ENCODE measurements around the gene COL9A3. TPM values are rescaled to one million over a fixed set of nuclear protein-coding genes. Genes with fewer than 3 reads are reported as not detected.

COL9A3 gene
- 0.33 to 0.73 TPM (median 0.55 TPM) in 5 replicates for total RNA-seq (2022; extraction: Qiagen RNA extraction; ENCODE audit: low read depth)

GRCh38 chr20:62816884-62817873 lies at the start of gene COL9A3:
Gene COL9A3, plus strand, starts transcription at chr20:62817050. Its CDS starts 15 bp downstream, at chr20:62817065.

GRCh38 chr20:62804627-62805154 lies 12.2 kb upstream of the COL9A3 start, which contains the start of gene OGFR:
Gene OGFR, plus strand, starts transcription at chr20:62804835. Its CDS starts 25 bp downstream, at chr20:62804860.

GRCh38 chr20:62861726-62862336 lies 45.0 kb downstream of the COL9A3 start, which contains the start of gene TCFL5:
Gene TCFL5, minus strand, starts transcription at chr20:62861822. Its CDS starts 152 bp downstream, at chr20:62861670.

Other genes with a start within 250 kb of the COL9A3 start
- 6.8 to 11.9 TPM (median 11.1 TPM) in 5 replicates for gene SLCO4A1, start 174.5 kb upstream of the COL9A3 start, total RNA-seq (2022; extraction: Qiagen RNA extraction; ENCODE audit: low read depth)
- gene NTSR1, start 108.2 kb upstream of the COL9A3 start, total RNA-seq (2022; extraction: Qiagen RNA extraction; ENCODE audit: low read depth): 0.06 to 0.27 TPM (median 0.07 TPM) in 5 replicates
- gene MRGBP, start 20.6 kb upstream of the COL9A3 start, total RNA-seq (2022; extraction: Qiagen RNA extraction; ENCODE audit: low read depth): 19.2 to 24.0 TPM (median 22.1 TPM) in 5 replicates
- 40.7 to 46.4 TPM (median 43.3 TPM) in 5 replicates for gene OGFR, start 12.2 kb upstream of the COL9A3 start, total RNA-seq (2022; extraction: Qiagen RNA extraction; ENCODE audit: low read depth)
- gene TCFL5, start 44.8 kb downstream of the COL9A3 start, total RNA-seq (2022; extraction: Qiagen RNA extraction; ENCODE audit: low read depth): 3.1 to 4.1 TPM (median 4.0 TPM) in 5 replicates
- gene DIDO1, start 109.5 kb downstream of the COL9A3 start, total RNA-seq (2022; extraction: Qiagen RNA extraction; ENCODE audit: low read depth): 20.3 to 25.3 TPM (median 23.2 TPM) in 5 replicates
- 20.4 to 23.9 TPM (median 22.2 TPM) in 5 replicates for gene GID8, start 121.1 kb downstream of the COL9A3 start, total RNA-seq (2022; extraction: Qiagen RNA extraction; ENCODE audit: low read depth)
- 0.09 to 0.19 TPM in 2 of 5 replicates, not detected in the others for gene SLC17A9, start 135.7 kb downstream of the COL9A3 start, total RNA-seq (2022; extraction: Qiagen RNA extraction; ENCODE audit: low read depth)
- gene BHLHE23, start 189.9 kb downstream of the COL9A3 start, total RNA-seq (2022; extraction: Qiagen RNA extraction; ENCODE audit: low read depth): not detected in 5 replicates